ENCODE measurements around the gene TSEN54.

GRCh38 chr17:75573994-75574393 is 57.7 kb downstream of the TSEN54 start:
- TF ChIP-seq POLR2A (IDR thresholded peaks at IDR 0.05) (no peak), CTCF (IDR thresholded peaks at IDR 0.05) (no peak)

Data from transverse colon (tissue), 3 donors.